Prostate gland (tissue), 2 donors: ENCODE results near the gene CD86.

Experiments used
- POLR2A ChIP-seq: fragments of 450-650 bp; IDR thresholded peaks from one replicate; pipeline ENCODE4 v1.6.1; 2016; ENCODE audit warnings: antibody characterized with exemption, mild to moderate bottlenecking
- POLR2AphosphoS5 ChIP-seq: sonication (generic); formaldehyde crosslinking; IDR thresholded peaks from one replicate; pipeline ENCODE4 v1.6.1; 2017; ENCODE audit warnings: antibody characterized with exemption
- TF ChIP-seq, protein P1 (sequence below), 4 experiments: fragments of 200-600 bp in 2 of 4; fragments of 450-650 bp in 2 of 4; sonication (generic) in 2 of 4; IDR thresholded peaks; 1 replicate in 3 of 4; 2 replicates in 1 of 4; pipeline ENCODE4 v1.5.1; 2016 to 2019; ENCODE audit warnings: antibody characterized with exemption in 4 of 4, mild to moderate bottlenecking in 2 of 4, moderate library complexity in 2 of 4

GRCh38 chr3:122112754-122113153, 57.6 kb downstream of the CD86 start:
- TF ChIP-seq, protein P1, sequence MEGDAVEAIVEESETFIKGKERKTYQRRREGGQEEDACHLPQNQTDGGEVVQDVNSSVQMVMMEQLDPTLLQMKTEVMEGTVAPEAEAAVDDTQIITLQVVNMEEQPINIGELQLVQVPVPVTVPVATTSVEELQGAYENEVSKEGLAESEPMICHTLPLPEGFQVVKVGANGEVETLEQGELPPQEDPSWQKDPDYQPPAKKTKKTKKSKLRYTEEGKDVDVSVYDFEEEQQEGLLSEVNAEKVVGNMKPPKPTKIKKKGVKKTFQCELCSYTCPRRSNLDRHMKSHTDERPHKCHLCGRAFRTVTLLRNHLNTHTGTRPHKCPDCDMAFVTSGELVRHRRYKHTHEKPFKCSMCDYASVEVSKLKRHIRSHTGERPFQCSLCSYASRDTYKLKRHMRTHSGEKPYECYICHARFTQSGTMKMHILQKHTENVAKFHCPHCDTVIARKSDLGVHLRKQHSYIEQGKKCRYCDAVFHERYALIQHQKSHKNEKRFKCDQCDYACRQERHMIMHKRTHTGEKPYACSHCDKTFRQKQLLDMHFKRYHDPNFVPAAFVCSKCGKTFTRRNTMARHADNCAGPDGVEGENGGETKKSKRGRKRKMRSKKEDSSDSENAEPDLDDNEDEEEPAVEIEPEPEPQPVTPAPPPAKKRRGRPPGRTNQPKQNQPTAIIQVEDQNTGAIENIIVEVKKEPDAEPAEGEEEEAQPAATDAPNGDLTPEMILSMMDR (IDR thresholded peaks at IDR 0.05): no peak
- TF ChIP-seq POLR2AphosphoS5: no peak
- no peak for TF ChIP-seq POLR2A
